WI38 (cell line): ENCODE results near the gene MACC1.

Experiments
- H3K4me3 ChIP-seq: 2 replicates; pipeline ENCODE4 v1.5.1; 2011; ENCODE audit warnings: low read depth, mild to moderate bottlenecking, control low read depth, low read length
- CTCF ChIP-seq: IDR thresholded peaks from 2 replicates; pipeline ENCODE4 v1.5.1; 2012; ENCODE audit warnings: low read depth, mild to moderate bottlenecking, control low read depth, low read length

The MACC1 gene

DNA sequence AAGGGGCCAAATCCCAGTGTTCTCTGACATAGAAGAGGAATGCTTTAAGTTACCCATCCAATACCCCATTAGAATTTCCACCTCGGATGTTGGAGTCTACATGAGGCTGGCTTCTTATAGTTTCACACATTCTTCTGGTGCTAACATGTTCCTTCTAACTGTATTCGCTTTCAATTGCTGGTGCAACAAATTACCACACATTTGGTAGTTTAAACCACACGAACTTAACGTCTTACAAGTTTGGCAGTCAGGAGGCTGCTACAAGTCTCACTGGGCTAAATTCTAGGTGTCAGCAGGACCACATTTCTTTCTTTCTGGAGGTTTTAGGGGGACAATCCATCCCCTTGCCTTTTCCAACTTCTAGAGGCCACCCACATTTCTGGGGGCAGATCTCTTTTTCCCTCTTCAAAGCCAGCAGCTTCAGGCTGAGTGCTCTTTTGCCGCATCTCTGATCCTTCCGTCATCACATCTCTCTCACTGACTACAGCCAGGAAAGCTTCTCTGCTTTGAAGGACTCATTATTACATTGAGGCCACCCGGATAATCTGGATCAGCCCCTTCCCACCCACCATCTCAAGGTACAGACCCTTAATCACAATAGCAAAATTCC, 5.1 kb upstream of the MACC1 start:
- TF ChIP-seq CTCF = no peak

GRCh38 chr7:20220921-20221547, 3.9 kb upstream of the MACC1 start:
- no peak overlapping the region for H3K4me3 ChIP-seq

More for the DNA sequence above, 5.1 kb upstream of the MACC1 start:
- no peak overlapping the region for H3K4me3 ChIP-seq

GRCh38 chr7:20220293-20220761, 3.1 kb upstream of the MACC1 start:
- no peak for TF ChIP-seq CTCF
- no peak overlapping the region for H3K4me3 ChIP-seq

More at GRCh38 chr7:20220921-20221547, 3.9 kb upstream of the MACC1 start:
- no peak for TF ChIP-seq CTCF

DNA sequence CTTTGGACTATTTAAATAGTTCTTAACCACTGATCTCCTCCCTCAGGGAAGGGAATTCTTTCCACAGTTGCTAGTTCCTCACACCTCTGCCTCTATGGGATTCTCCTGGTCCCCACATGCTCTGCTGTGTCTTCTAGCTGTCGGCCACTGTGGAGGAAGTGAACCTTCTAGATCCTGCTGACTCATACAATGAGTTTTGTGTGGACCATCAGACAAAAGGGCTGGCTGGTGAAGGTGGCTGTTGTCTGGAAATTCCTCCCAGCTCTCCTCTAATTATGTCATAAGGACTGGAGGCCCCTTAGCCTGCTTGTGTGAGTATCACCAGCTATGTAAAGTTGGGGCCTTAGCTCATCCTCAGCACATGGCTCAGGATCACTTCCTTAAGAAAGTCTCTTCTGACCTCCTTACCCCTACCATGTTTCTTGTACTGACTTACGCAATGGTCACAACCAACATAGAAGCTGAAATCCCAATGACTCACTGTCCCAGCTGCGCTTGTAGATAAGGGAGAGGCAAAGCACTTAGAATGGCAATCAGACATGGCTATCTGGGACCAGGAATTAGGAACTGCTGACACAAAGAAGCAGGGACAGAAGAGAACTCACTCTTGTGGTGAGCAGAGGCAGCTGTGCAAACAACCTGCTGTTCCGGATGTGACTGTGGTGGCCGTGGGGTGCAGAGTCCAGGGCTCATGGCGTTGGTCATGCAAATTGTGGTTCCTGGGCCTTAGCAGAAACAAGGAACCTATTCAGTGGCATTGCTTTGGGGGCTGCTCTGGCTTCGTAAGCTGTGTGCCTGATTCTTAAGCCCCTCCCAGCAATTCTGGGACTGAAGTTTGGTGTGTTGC, 2.5 kb upstream of the MACC1 start:
- no peak for TF ChIP-seq CTCF
- no peak overlapping the region for H3K4me3 ChIP-seq

GRCh38 chr7:20219062-20219445, 1.9 kb upstream of the MACC1 start:
- TF ChIP-seq CTCF = no peak
- H3K4me3 ChIP-seq = no peak overlapping the region

- TF ChIP-seq CTCF = no peak
- H3K4me3 ChIP-seq = no peak overlapping the region
These were observed 1.1 kb upstream of the MACC1 start for GRCh38 chr7:20218279-20218678.
